ENCODE measurements around the gene METTL15. TPM values are rescaled to one million over a fixed set of nuclear protein-coding genes. Genes with fewer than 3 reads are reported as not detected.
"Not testable (repeated sequence)": the region's sequence is repeated elsewhere in the genome, so short reads cannot be mapped to it uniquely, and the experiment has no call there.

Gene METTL15
- total RNA-seq, 2 donors from 2014 or later: 17.1 to 20.4 TPM

DNA sequence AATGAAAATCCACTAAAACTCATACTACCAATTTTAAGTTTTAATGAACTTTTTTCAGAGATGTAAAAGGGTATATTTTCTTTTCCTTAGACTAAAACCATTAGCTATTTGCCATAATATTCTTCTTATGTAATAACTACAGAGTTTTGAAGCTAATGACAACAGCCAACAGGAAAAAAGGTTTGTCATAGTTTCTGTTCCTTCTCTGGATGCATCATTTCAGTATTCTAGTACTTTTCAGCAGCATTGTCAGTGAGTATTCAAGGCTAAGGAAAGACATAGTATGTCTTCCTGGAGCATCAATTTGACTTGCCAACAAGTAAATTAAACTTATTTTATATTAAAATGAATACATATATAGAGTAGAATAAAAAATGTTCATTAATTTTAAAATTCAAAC lies 166.0 kb downstream of the METTL15 start:
- H3K27me3 Mint-ChIP-seq (ENCODE audit: insufficient read depth): no peaks in the 10 kb centered on the region
- Histone ChIP-seq H3K4me1 (ENCODE audit: control insufficient read depth, insufficient read depth, low read length) (no peaks in the 10 kb centered on the region), H3K27me3 (ENCODE audit: control insufficient read depth, insufficient read depth, low read length, poor library complexity, severe bottlenecking) (no peaks in the 10 kb centered on the region), H3K9ac (ENCODE audit: extremely low read depth, low read length, poor library complexity, severe bottlenecking) (no peak overlapping the region), H3K4me3 (ENCODE audit: low read length) (no peak overlapping the region), H3K36me3 (ENCODE audit: control insufficient read depth, insufficient read depth, low read length) (no peaks in the 10 kb centered on the region), H3K9me3 (ENCODE audit: control insufficient read depth, low read length) (no peaks in the 10 kb centered on the region), H3K27ac (ENCODE audit: low read depth, low read length) (no peak overlapping the region)
- H3K4me3 Mint-ChIP-seq: no peak overlapping the region
- TF ChIP-seq, protein P1, sequence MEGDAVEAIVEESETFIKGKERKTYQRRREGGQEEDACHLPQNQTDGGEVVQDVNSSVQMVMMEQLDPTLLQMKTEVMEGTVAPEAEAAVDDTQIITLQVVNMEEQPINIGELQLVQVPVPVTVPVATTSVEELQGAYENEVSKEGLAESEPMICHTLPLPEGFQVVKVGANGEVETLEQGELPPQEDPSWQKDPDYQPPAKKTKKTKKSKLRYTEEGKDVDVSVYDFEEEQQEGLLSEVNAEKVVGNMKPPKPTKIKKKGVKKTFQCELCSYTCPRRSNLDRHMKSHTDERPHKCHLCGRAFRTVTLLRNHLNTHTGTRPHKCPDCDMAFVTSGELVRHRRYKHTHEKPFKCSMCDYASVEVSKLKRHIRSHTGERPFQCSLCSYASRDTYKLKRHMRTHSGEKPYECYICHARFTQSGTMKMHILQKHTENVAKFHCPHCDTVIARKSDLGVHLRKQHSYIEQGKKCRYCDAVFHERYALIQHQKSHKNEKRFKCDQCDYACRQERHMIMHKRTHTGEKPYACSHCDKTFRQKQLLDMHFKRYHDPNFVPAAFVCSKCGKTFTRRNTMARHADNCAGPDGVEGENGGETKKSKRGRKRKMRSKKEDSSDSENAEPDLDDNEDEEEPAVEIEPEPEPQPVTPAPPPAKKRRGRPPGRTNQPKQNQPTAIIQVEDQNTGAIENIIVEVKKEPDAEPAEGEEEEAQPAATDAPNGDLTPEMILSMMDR (conservative IDR thresholded peaks at IDR 0.05): no peak
- H3K36me3 Mint-ChIP-seq (ENCODE audit: low read depth): peaks cover 8% of the 10 kb centered on the region
- H3K4me1 Mint-ChIP-seq: no peaks in the 10 kb centered on the region
- H3K9me3 Mint-ChIP-seq: peaks cover 5% of the 10 kb centered on the region
- no peak overlapping the region for H3K27ac Mint-ChIP-seq
- DNase-seq: no peak

DNA sequence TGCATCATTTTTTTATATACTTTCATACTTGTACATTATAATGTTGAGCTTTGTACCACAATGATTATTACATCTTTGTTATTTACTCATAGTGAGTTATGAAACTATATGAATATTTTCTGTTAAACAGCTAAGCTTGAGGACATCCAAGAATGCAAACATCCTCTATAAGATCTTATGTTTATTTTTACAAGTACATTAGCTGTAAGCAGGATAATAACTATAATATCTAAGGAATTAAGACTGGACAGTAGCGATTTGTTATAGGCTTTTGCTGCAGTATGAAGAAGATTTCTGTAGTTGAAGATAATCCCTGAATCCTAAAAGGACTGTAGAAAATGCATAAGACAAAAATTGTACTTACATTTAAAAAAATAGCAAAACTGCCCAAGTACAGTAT lies 176.0 kb downstream of the METTL15 start:
- DNase-seq: no peak
- H3K27me3 Mint-ChIP-seq (ENCODE audit: insufficient read depth): no peaks in the 10 kb centered on the region
- no peaks in the 10 kb centered on the region for H3K4me1 ChIP-seq (ENCODE audit: control insufficient read depth, insufficient read depth, low read length)
- H3K27me3 ChIP-seq (ENCODE audit: control insufficient read depth, insufficient read depth, low read length, poor library complexity, severe bottlenecking): no peaks in the 10 kb centered on the region
- H3K27ac Mint-ChIP-seq: no peak overlapping the region
- H3K36me3 Mint-ChIP-seq (ENCODE audit: low read depth): no peaks in the 10 kb centered on the region
- H3K9ac ChIP-seq (ENCODE audit: extremely low read depth, low read length, poor library complexity, severe bottlenecking): no peak overlapping the region
- H3K9me3 Mint-ChIP-seq: no peaks in the 10 kb centered on the region
- H3K27ac ChIP-seq (ENCODE audit: low read depth, low read length): no peak overlapping the region
- no peak overlapping the region for H3K4me3 Mint-ChIP-seq
- TF ChIP-seq, protein P1 (conservative IDR thresholded peaks at IDR 0.05): no peak
- no peak overlapping the region for H3K4me3 ChIP-seq (ENCODE audit: low read length)
- 100% methylated on average over 1 of the region's 1 CpG; no CpG with 5 or more reads in 1 of the 2 experiments for WGBS, 2 experiments (ENCODE audit: insufficient coverage in 1 of 2, insufficient read length in 1 of 2)
- no peaks in the 10 kb centered on the region for H3K36me3 ChIP-seq (ENCODE audit: control insufficient read depth, insufficient read depth, low read length)
- no peaks in the 10 kb centered on the region for H3K9me3 ChIP-seq (ENCODE audit: control insufficient read depth, low read length)
- no peaks in the 10 kb centered on the region for H3K4me1 Mint-ChIP-seq

DNA sequence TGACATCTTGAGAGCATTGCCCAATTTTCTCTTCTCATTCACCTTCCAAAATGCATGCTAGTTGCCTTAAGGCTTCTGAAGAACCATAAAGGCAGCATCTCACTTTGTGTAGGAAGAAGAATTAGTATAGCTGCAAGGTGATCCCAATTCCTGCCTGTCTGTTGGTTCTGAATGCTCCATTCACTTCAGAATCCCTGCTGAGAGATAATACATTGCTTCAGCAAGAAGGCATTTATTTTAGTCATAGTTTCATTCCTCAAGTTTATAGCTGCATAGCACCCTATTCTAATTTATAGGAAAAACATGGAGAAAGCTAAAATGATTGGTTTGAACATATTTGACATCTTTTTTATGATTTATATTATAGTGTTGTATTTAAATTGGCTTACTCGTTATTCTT lies 181.3 kb downstream of the METTL15 start:
- TF ChIP-seq, protein P1 (conservative IDR thresholded peaks at IDR 0.05): no peak
- Mint-ChIP-seq H3K27ac (no peak overlapping the region), H3K4me1 (no peaks in the 10 kb centered on the region), H3K4me3 (no peak overlapping the region), H3K27me3 (ENCODE audit: insufficient read depth) (no peaks in the 10 kb centered on the region), H3K9me3 (peaks cover 4% of the 10 kb centered on the region), H3K36me3 (ENCODE audit: low read depth) (peaks cover 12% of the 10 kb centered on the region)
- Histone ChIP-seq H3K36me3 (ENCODE audit: control insufficient read depth, insufficient read depth, low read length) (no peaks in the 10 kb centered on the region), H3K4me3 (ENCODE audit: low read length) (no peak overlapping the region), H3K27ac (ENCODE audit: low read depth, low read length) (no peak overlapping the region), H3K27me3 (ENCODE audit: control insufficient read depth, insufficient read depth, low read length, poor library complexity, severe bottlenecking) (no peaks in the 10 kb centered on the region), H3K9ac (ENCODE audit: extremely low read depth, low read length, poor library complexity, severe bottlenecking) (no peak overlapping the region), H3K9me3 (ENCODE audit: control insufficient read depth, low read length) (no peaks in the 10 kb centered on the region), H3K4me1 (ENCODE audit: control insufficient read depth, insufficient read depth, low read length) (no peaks in the 10 kb centered on the region)
- WGBS, 2 experiments (ENCODE audit: insufficient coverage in 1 of 2, insufficient read length in 1 of 2): no CpG with 5 or more reads among the region's 1 CpG
- DNase-seq: no peak

DNA sequence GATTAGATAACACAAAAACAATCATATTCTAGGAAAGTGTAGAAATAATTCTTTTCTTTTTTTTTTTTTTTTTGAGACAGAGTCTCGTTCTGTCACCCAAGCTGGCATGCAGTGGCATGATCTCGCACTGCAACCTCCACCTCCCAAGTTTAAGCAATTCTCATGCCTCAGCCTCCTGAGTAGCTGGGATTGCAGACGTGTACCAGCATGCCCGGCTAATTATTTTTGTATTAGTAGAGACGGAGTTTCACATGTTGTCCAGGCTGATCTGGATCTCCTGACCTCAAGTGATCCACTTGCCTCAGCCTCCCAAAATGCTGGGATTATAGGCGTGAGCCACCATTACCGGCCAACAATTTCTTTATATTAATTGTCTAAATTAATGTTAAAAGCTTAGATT lies 182.8 kb downstream of the METTL15 start:
- not testable (repeated sequence) for H3K4me1 Mint-ChIP-seq; H3K27me3 Mint-ChIP-seq (ENCODE audit: insufficient read depth); H3K36me3 ChIP-seq (ENCODE audit: control insufficient read depth, insufficient read depth, low read length); H3K27ac ChIP-seq (ENCODE audit: low read depth, low read length); H3K9me3 ChIP-seq (ENCODE audit: control insufficient read depth, low read length); DNase-seq; H3K9me3 Mint-ChIP-seq; H3K27ac Mint-ChIP-seq; H3K4me1 ChIP-seq (ENCODE audit: control insufficient read depth, insufficient read depth, low read length); H3K4me3 Mint-ChIP-seq; H3K27me3 ChIP-seq (ENCODE audit: control insufficient read depth, insufficient read depth, low read length, poor library complexity, severe bottlenecking); H3K4me3 ChIP-seq (ENCODE audit: low read length); H3K9ac ChIP-seq (ENCODE audit: extremely low read depth, low read length, poor library complexity, severe bottlenecking)
- H3K36me3 Mint-ChIP-seq (ENCODE audit: low read depth): peaks cover 12% of the 10 kb centered on the region
- WGBS, 2 experiments (ENCODE audit: insufficient coverage in 1 of 2, insufficient read length in 1 of 2): 93% methylated on average over 4 to 7 of the region's 7 CpGs
